ENCODE measurements around the gene CDC6.
"Not testable (repeated sequence)": the region's sequence is repeated elsewhere in the genome, so short reads cannot be mapped to it uniquely, and the experiment has no call there.

Gene CDC6

GRCh38 chr17:40290629-40291280 is 3.1 kb downstream of the CDC6 start:
- peak; percentile 7 for DNase-seq

- no peak for DNase-seq
Measured at GRCh38 chr17:40291281-40291664, 3.6 kb downstream of the CDC6 start.

GRCh38 chr17:40293363-40293762 is 5.7 kb downstream of the CDC6 start:
- DNase-seq = no peak

- no peak for DNase-seq
Measured at GRCh38 chr17:40295488-40296436, 8.1 kb downstream of the CDC6 start.

GRCh38 chr17:40297511-40297910 is 9.8 kb downstream of the CDC6 start:
- DNase-seq = no peak

GRCh38 chr17:40298726-40299125 is 11.0 kb downstream of the CDC6 start:
- no peak for DNase-seq

GRCh38 chr17:40299159-40299757 is 11.6 kb downstream of the CDC6 start:
- DNase-seq = not testable (repeated sequence)

GRCh38 chr17:40301315-40301714 is 13.6 kb downstream of the CDC6 start:
- no peak for DNase-seq

GRCh38 chr17:40303009-40303657 is 15.5 kb downstream of the CDC6 start:
- DNase-seq = no peak

- no peak for DNase-seq
Measured at GRCh38 chr17:40303708-40304551, 16.3 kb downstream of the CDC6 start.

- DNase-seq = not testable (repeated sequence)
Measured at GRCh38 chr17:40304552-40304863, 16.8 kb downstream of the CDC6 start.

GRCh38 chr17:40304866-40305265 is 17.2 kb downstream of the CDC6 start:
- not testable (repeated sequence) for DNase-seq

- DNase-seq = no peak
Measured at GRCh38 chr17:40306395-40306794, 18.7 kb downstream of the CDC6 start.

GRCh38 chr17:40307001-40307730 is 19.5 kb downstream of the CDC6 start:
- no peak for DNase-seq

GRCh38 chr17:40307740-40308239 is 20.1 kb downstream of the CDC6 start:
- no peak for DNase-seq

- DNase-seq = no peak
Measured at GRCh38 chr17:40309031-40309948, 21.6 kb downstream of the CDC6 start, which contains the start of gene RARA. TSS of gene RARA (plus strand) at chr17:40309180. CDS start at chr17:40331219, 22,039 bp downstream.

- no peak for DNase-seq
Measured at GRCh38 chr17:40309949-40310510, 22.4 kb downstream of the CDC6 start.

- no peak for DNase-seq
Measured at GRCh38 chr17:40310882-40311391, 23.3 kb downstream of the CDC6 start.

GRCh38 chr17:40311575-40311974 is 23.9 kb downstream of the CDC6 start:
- DNase-seq = no peak
